Neural crest cell (in vitro differentiated cells): ENCODE measurements around the gene ABHD5. TPM values are rescaled to one million over a fixed set of nuclear protein-coding genes. Genes with fewer than 3 reads are reported as not detected.

Experiments used
- DNase-seq: peaks from one replicate; pipeline ENCODE4 v3.0.0; 2021; ENCODE audit warnings: low read depth, mixed read lengths, low spot score
- H3K27ac Mint-ChIP-seq: one replicate; pipeline ENCODE4 v1.8.0; 2021; ENCODE audit warnings: mild to moderate bottlenecking, mixed read lengths; ENCODE audit not compliant: unreplicated experiment
- H3K27me3 Mint-ChIP-seq: 2 replicates; pipeline ENCODE4 v1.8.0; 2021; ENCODE audit warnings: low read depth, mild to moderate bottlenecking, mixed read lengths
- H3K36me3 Mint-ChIP-seq: 2 replicates; pipeline ENCODE4 v1.8.0; 2021; ENCODE audit warnings: low read depth, mild to moderate bottlenecking, mixed read lengths
- H3K4me1 Mint-ChIP-seq: 2 replicates; pipeline ENCODE4 v1.8.0; 2021; ENCODE audit warnings: mixed read lengths
- H3K4me3 Mint-ChIP-seq: one replicate; pipeline ENCODE4 v1.8.0; 2021; ENCODE audit warnings: mild to moderate bottlenecking, mixed read lengths
- H3K9me3 Mint-ChIP-seq: 2 replicates; pipeline ENCODE4 v1.8.0; 2021; ENCODE audit warnings: mixed read lengths
- CTCF ChIP-seq: fragments of 200-600 bp; sonication (generic); conservative IDR thresholded peaks from 2 replicates; pipeline ENCODE4 v1.5.0; 2021; ENCODE audit warnings: antibody characterized with exemption, mild to moderate bottlenecking
- total RNA-seq: library from RNA; stranded (reverse); gene quantifications from 2 replicates; pipeline ENCODE4 v1.2.1, GENCODE V29; 2021

Gene ABHD5
- total RNA-seq, 1 donor from 2014 or later: 12.5 TPM

- DNase-seq: no peak
Observed at GRCh38 chr3:43699864-43700263, 9.1 kb downstream of the ABHD5 start.

GRCh38 chr3:43704697-43705096 is 14.0 kb downstream of the ABHD5 start:
- DNase-seq: no peak
- H3K9me3 Mint-ChIP-seq: no peaks in the 10 kb centered on the region
- H3K27ac Mint-ChIP-seq: no peak overlapping the region
- no peaks in the 10 kb centered on the region for H3K4me1 Mint-ChIP-seq
- H3K27me3 Mint-ChIP-seq: no peaks in the 10 kb centered on the region
- no peak overlapping the region for H3K4me3 Mint-ChIP-seq
- no peak for TF ChIP-seq CTCF
- H3K36me3 Mint-ChIP-seq: no peaks in the 10 kb centered on the region

More at GRCh38 chr3:43699864-43700263, 9.1 kb downstream of the ABHD5 start:
- Mint-ChIP-seq H3K4me3 (no peak overlapping the region), H3K4me1 (peaks cover 5% of the 10 kb centered on the region), H3K27ac (no peak overlapping the region), H3K36me3 (peaks cover 3% of the 10 kb centered on the region), H3K27me3 (no peaks in the 10 kb centered on the region), H3K9me3 (no peaks in the 10 kb centered on the region)
- peak; percentile 45 for TF ChIP-seq CTCF

- Mint-ChIP-seq H3K36me3 (no peaks in the 10 kb centered on the region), H3K4me1 (no peaks in the 10 kb centered on the region), H3K27ac (no peak overlapping the region), H3K27me3 (no peaks in the 10 kb centered on the region), H3K4me3 (no peak overlapping the region), H3K9me3 (no peaks in the 10 kb centered on the region)
- no peak for TF ChIP-seq CTCF
- DNase-seq: no peak
Observed at GRCh38 chr3:43706342-43706741, 15.6 kb downstream of the ABHD5 start.

GRCh38 chr3:43707266-43707665 is 16.5 kb downstream of the ABHD5 start:
- Mint-ChIP-seq H3K4me3 (no peak overlapping the region), H3K36me3 (peaks cover under 1% of the 10 kb centered on the region), H3K4me1 (no peaks in the 10 kb centered on the region), H3K27ac (no peak overlapping the region), H3K9me3 (no peaks in the 10 kb centered on the region), H3K27me3 (no peaks in the 10 kb centered on the region)
- DNase-seq: no peak
- no peak for TF ChIP-seq CTCF

- H3K4me3 Mint-ChIP-seq: no peak overlapping the region
- no peaks in the 10 kb centered on the region for H3K27me3 Mint-ChIP-seq
- H3K27ac Mint-ChIP-seq: no peak overlapping the region
- peaks cover 6% of the 10 kb centered on the region for H3K36me3 Mint-ChIP-seq
- DNase-seq: no peak
- no peaks in the 10 kb centered on the region for H3K4me1 Mint-ChIP-seq
- no peak for TF ChIP-seq CTCF
- H3K9me3 Mint-ChIP-seq: no peaks in the 10 kb centered on the region
Observed at GRCh38 chr3:43707998-43708397, 17.3 kb downstream of the ABHD5 start.

GRCh38 chr3:43709022-43709421 is 18.3 kb downstream of the ABHD5 start:
- no peaks in the 10 kb centered on the region for H3K4me1 Mint-ChIP-seq
- no peak overlapping the region for H3K27ac Mint-ChIP-seq
- H3K9me3 Mint-ChIP-seq: no peaks in the 10 kb centered on the region
- no peaks in the 10 kb centered on the region for H3K27me3 Mint-ChIP-seq
- TF ChIP-seq CTCF: no peak
- peaks cover 6% of the 10 kb centered on the region for H3K36me3 Mint-ChIP-seq
- DNase-seq: no peak
- H3K4me3 Mint-ChIP-seq: no peak overlapping the region
